Measurements from ENCODE around the gene LYZL2.

- TF ChIP-seq POLR2AphosphoS5 (IDR thresholded peaks at IDR 0.05; ENCODE audit: low read depth, low read length) (no peak), TAF1 (IDR thresholded peaks at IDR 0.05; ENCODE audit: low read depth, low read length) (no peak)
Observed at GRCh38 chr10:30637881-30638467, 8.4 kb upstream of the LYZL2 start.

Data from GM12891 (cell line).